Activated CD4-positive, alpha-beta memory T cell treated with anti-CD3 and anti-CD28 coated beads, Interleukin-2, amount 10 ng/mL, durations not matched to agents 7 days and 5 days (primary cell): Measurements from ENCODE around the gene TNFRSF25. TPM values are rescaled to one million over a fixed set of nuclear protein-coding genes. Genes with fewer than 3 reads are reported as not detected.

Source experiments
- CTCF ChIA-PET: fragments of 350-600 bp; sonication (Branson Sonifier 250); formaldehyde crosslinking; loops from one replicate; lab custom pipeline; 2021; ENCODE audit warnings: antibody characterized with exemption, inconsistent platforms; lab: Charles Lee
- POLR2A ChIA-PET: fragments of 350-600 bp; sonication (Branson Sonifier 250); formaldehyde crosslinking; loops from one replicate; lab custom pipeline; 2021; ENCODE audit warnings: antibody characterized with exemption; lab: Charles Lee
- DNase-seq: peaks from one replicate; pipeline ENCODE4 v3.0.0-alpha.2; 2020
- H3K27ac Mint-ChIP-seq: one replicate; pipeline ENCODE4 v1.8.0; 2021; ENCODE audit warnings: mild to moderate bottlenecking, mixed read lengths
- H3K27me3 Mint-ChIP-seq: one replicate; pipeline ENCODE4 v1.8.0; 2021; ENCODE audit warnings: mixed read lengths
- H3K36me3 Mint-ChIP-seq: one replicate; pipeline ENCODE4 v1.8.0; 2021; ENCODE audit warnings: low read depth, mixed read lengths
- H3K4me1 Mint-ChIP-seq: one replicate; pipeline ENCODE4 v1.8.0; 2021; ENCODE audit warnings: mixed read lengths
- H3K4me3 Mint-ChIP-seq: one replicate; pipeline ENCODE4 v1.8.0; 2021; ENCODE audit warnings: mild to moderate bottlenecking, mixed read lengths
- H3K9me3 Mint-ChIP-seq: one replicate; pipeline ENCODE4 v1.8.0; 2021; ENCODE audit warnings: mixed read lengths
- total RNA-seq, 2 experiments: library from RNA; stranded (reverse); gene quantifications; one replicate each; pipeline ENCODE4 v1.2.3, GENCODE V29; 2021

Gene TNFRSF25, protein sequence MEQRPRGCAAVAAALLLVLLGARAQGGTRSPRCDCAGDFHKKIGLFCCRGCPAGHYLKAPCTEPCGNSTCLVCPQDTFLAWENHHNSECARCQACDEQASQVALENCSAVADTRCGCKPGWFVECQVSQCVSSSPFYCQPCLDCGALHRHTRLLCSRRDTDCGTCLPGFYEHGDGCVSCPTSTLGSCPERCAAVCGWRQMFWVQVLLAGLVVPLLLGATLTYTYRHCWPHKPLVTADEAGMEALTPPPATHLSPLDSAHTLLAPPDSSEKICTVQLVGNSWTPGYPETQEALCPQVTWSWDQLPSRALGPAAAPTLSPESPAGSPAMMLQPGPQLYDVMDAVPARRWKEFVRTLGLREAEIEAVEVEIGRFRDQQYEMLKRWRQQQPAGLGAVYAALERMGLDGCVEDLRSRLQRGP
- 10 to 100 TPM; 82.9 to 85.1 TPM for total RNA-seq

- H3K9me3 Mint-ChIP-seq = no peaks in the 10 kb centered on the region
- H3K4me3 Mint-ChIP-seq = peak within 1 kb of the TSS; percentile 96
- ChIA-PET CTCF (interaction anchor here (0.7 to 2.3 kb wide), 6 partner anchors 9 to 220 kb away, joined by 3 to 6 read pairs (median 4); partner anchors contain the start of genes NOL9 and TAS1R1), POLR2A (interaction anchor here (0.6 to 1.7 kb wide), 4 partner anchors 12 to 135 kb away, joined by 3 to 6 read pairs (median 3); partner anchors contain the start of gene ZBTB48)
- H3K27me3 Mint-ChIP-seq = no peaks in the 10 kb centered on the region
- peaks cover 32% of the 10 kb centered on the region for H3K36me3 Mint-ChIP-seq
- peak; percentile 65 for DNase-seq
- peak within 1 kb of the TSS; percentile 84 for H3K27ac Mint-ChIP-seq
- peaks cover 35% of the 10 kb centered on the region for H3K4me1 Mint-ChIP-seq
These were observed at the start of gene TNFRSF25 for GRCh38 chr1:6466023-6466422. TNFRSF25 (minus strand) TSS chr1:6466173; CDS start chr1:6466107, 66 bp downstream.

GRCh38 chr1:6515771-6516170 is 49.8 kb upstream of the TNFRSF25 start:
- Mint-ChIP-seq H3K4me3 (no peak overlapping the region), H3K27me3 (no peaks in the 10 kb centered on the region), H3K27ac (no peak overlapping the region), H3K4me1 (no peaks in the 10 kb centered on the region), H3K9me3 (no peaks in the 10 kb centered on the region), H3K36me3 (no peaks in the 10 kb centered on the region)
- ChIA-PET CTCF (interaction anchor here (1.4 kb wide), 1 partner anchor 9 kb away, joined by 3 read pairs; no protein-coding TSS in a partner anchor), POLR2A (no interaction called here)
- DNase-seq = no peak

DNA sequence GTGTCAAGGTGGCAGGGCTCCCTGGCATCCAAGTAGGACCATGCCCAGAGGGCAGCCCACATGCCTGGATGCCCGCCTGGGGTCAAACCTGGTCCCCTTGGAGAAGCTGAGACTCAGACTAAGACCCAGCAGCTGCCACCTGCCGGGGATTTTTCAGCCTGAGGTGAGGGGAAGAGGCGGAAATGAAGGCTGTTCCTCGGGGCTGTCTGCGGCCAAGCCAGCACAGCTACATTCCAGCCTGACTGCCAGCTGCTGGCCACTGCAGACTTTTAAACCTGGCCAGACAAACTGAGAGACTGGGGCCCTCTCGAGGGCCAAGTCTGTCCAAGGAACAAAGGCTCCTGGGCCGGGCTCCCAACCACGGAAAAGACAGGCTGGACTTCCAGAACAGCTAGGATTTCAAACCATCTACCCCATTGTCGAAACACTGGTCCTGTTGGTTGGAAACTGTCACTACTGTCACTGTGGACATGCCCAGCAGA is 47.4 kb upstream of the TNFRSF25 start:
- Mint-ChIP-seq H3K36me3 (no peaks in the 10 kb centered on the region), H3K9me3 (no peaks in the 10 kb centered on the region), H3K4me3 (no peak overlapping the region), H3K4me1 (no peaks in the 10 kb centered on the region), H3K27ac (no peak overlapping the region), H3K27me3 (no peaks in the 10 kb centered on the region)
- POLR2A ChIA-PET = interaction anchor here (2.0 kb wide), 1 partner anchor 40 kb away, joined by 5 read pairs; no protein-coding TSS in a partner anchor
- CTCF ChIA-PET = no interaction called here
- no peak for DNase-seq

- Mint-ChIP-seq H3K4me1 (no peaks in the 10 kb centered on the region), H3K4me3 (no peak overlapping the region), H3K27ac (no peak overlapping the region), H3K9me3 (no peaks in the 10 kb centered on the region), H3K36me3 (no peaks in the 10 kb centered on the region), H3K27me3 (no peaks in the 10 kb centered on the region)
- POLR2A ChIA-PET = no interaction called here
- no peak for DNase-seq
- CTCF ChIA-PET = interaction anchor here (0.8 to 1.4 kb wide), 2 partner anchors 9 to 11 kb away, joined by 3 to 4 read pairs; no protein-coding TSS in a partner anchor
These were observed 46.9 kb upstream of the TNFRSF25 start for GRCh38 chr1:6512908-6513280.

GRCh38 chr1:6512245-6512907 is 46.4 kb upstream of the TNFRSF25 start:
- ChIA-PET CTCF (interaction anchor here (0.8 to 1.4 kb wide), 2 partner anchors 10 to 11 kb away, joined by 3 to 4 read pairs; no protein-coding TSS in a partner anchor), POLR2A (no interaction called here)
- H3K27me3 Mint-ChIP-seq = no peaks in the 10 kb centered on the region
- no peak overlapping the region for H3K4me3 Mint-ChIP-seq
- H3K27ac Mint-ChIP-seq = no peak overlapping the region
- H3K4me1 Mint-ChIP-seq = no peaks in the 10 kb centered on the region
- DNase-seq = no peak
- no peaks in the 10 kb centered on the region for H3K36me3 Mint-ChIP-seq
- H3K9me3 Mint-ChIP-seq = no peaks in the 10 kb centered on the region

- Mint-ChIP-seq H3K36me3 (no peaks in the 10 kb centered on the region), H3K4me1 (no peaks in the 10 kb centered on the region), H3K27me3 (no peaks in the 10 kb centered on the region), H3K27ac (no peak overlapping the region), H3K4me3 (no peak overlapping the region), H3K9me3 (no peaks in the 10 kb centered on the region)
- DNase-seq = no peak
- POLR2A ChIA-PET = no interaction called here
- CTCF ChIA-PET = interaction anchor here (1.4 kb wide), 1 partner anchor 12 kb away, joined by 4 read pairs; no protein-coding TSS in a partner anchor
These were observed 45.7 kb upstream of the TNFRSF25 start for GRCh38 chr1:6511561-6512244.

GRCh38 chr1:6511056-6511455 is 45.1 kb upstream of the TNFRSF25 start:
- ChIA-PET POLR2A (no interaction called here), CTCF (no interaction called here)
- H3K27ac Mint-ChIP-seq = no peak overlapping the region
- H3K4me1 Mint-ChIP-seq = no peaks in the 10 kb centered on the region
- no peaks in the 10 kb centered on the region for H3K36me3 Mint-ChIP-seq
- no peaks in the 10 kb centered on the region for H3K9me3 Mint-ChIP-seq
- no peak for DNase-seq
- no peaks in the 10 kb centered on the region for H3K27me3 Mint-ChIP-seq
- H3K4me3 Mint-ChIP-seq = no peak overlapping the region

GRCh38 chr1:6510493-6510892 is 44.5 kb upstream of the TNFRSF25 start:
- POLR2A ChIA-PET = no interaction called here
- no peaks in the 10 kb centered on the region for H3K36me3 Mint-ChIP-seq
- no peak overlapping the region for H3K27ac Mint-ChIP-seq
- no peaks in the 10 kb centered on the region for H3K4me1 Mint-ChIP-seq
- H3K27me3 Mint-ChIP-seq = no peaks in the 10 kb centered on the region
- no peak overlapping the region for H3K4me3 Mint-ChIP-seq
- CTCF ChIA-PET = interaction anchor here (1.1 kb wide), 1 partner anchor 24 kb away, joined by 3 read pairs; no protein-coding TSS in a partner anchor
- H3K9me3 Mint-ChIP-seq = no peaks in the 10 kb centered on the region
- no peak for DNase-seq

DNA sequence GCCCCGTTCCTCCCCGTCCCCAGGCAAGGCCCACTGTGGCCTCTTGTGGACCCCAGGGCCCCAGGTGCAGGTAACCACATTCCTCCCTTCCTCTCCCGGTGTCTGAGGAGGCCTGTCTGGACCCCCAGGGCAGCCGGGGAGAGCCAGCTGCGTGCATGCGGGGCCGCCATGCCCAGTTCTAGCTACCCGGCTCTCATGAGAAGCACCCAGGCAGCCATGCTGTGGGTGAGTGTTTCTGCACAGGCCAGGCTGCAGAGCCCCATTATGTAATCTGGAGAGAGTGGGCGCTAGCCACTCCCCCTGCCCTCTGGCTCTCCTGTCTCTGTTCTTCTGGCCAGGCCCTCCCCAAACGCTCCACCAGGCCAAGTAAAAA is 43.9 kb upstream of the TNFRSF25 start:
- ChIA-PET POLR2A (no interaction called here), CTCF (interaction anchor here (1.1 kb wide), 1 partner anchor 24 kb away, joined by 3 read pairs; no protein-coding TSS in a partner anchor)
- no peaks in the 10 kb centered on the region for H3K27me3 Mint-ChIP-seq
- H3K4me1 Mint-ChIP-seq = no peaks in the 10 kb centered on the region
- no peaks in the 10 kb centered on the region for H3K9me3 Mint-ChIP-seq
- no peak for DNase-seq
- H3K4me3 Mint-ChIP-seq = no peak overlapping the region
- H3K27ac Mint-ChIP-seq = no peak overlapping the region
- H3K36me3 Mint-ChIP-seq = no peaks in the 10 kb centered on the region

GRCh38 chr1:6509220-6509918 is 43.4 kb upstream of the TNFRSF25 start:
- no peaks in the 10 kb centered on the region for H3K36me3 Mint-ChIP-seq
- no peak overlapping the region for H3K4me3 Mint-ChIP-seq
- no peaks in the 10 kb centered on the region for H3K4me1 Mint-ChIP-seq
- ChIA-PET POLR2A (no interaction called here), CTCF (interaction anchor here (1.1 kb wide), 1 partner anchor 23 kb away, joined by 3 read pairs; no protein-coding TSS in a partner anchor)
- H3K9me3 Mint-ChIP-seq = no peaks in the 10 kb centered on the region
- H3K27ac Mint-ChIP-seq = no peak overlapping the region
- H3K27me3 Mint-ChIP-seq = no peaks in the 10 kb centered on the region
- DNase-seq = no peak

DNA sequence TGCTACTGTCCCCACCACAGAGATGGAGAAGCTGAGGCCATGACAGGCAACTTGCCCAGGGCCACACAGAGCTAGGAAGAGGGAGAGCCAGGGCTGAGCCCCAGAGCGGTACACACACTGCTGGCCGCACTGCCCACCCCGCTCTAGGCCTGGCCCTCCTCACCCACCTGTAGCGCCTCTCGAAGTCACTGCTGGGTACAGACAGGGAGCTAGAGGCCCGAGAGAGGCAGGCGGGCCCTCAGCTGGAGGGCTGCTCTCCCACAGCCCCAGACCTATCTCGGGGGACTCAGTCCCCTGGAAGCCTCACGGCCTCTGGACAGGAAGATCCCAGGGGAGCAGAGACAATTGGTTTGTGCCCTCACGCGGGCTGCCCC is 42.8 kb upstream of the TNFRSF25 start:
- no peak for DNase-seq
- no peak overlapping the region for H3K4me3 Mint-ChIP-seq
- no peak overlapping the region for H3K27ac Mint-ChIP-seq
- no peaks in the 10 kb centered on the region for H3K27me3 Mint-ChIP-seq
- H3K36me3 Mint-ChIP-seq = no peaks in the 10 kb centered on the region
- no peaks in the 10 kb centered on the region for H3K4me1 Mint-ChIP-seq
- no peaks in the 10 kb centered on the region for H3K9me3 Mint-ChIP-seq
- ChIA-PET POLR2A (no interaction called here), CTCF (no interaction called here)

DNA sequence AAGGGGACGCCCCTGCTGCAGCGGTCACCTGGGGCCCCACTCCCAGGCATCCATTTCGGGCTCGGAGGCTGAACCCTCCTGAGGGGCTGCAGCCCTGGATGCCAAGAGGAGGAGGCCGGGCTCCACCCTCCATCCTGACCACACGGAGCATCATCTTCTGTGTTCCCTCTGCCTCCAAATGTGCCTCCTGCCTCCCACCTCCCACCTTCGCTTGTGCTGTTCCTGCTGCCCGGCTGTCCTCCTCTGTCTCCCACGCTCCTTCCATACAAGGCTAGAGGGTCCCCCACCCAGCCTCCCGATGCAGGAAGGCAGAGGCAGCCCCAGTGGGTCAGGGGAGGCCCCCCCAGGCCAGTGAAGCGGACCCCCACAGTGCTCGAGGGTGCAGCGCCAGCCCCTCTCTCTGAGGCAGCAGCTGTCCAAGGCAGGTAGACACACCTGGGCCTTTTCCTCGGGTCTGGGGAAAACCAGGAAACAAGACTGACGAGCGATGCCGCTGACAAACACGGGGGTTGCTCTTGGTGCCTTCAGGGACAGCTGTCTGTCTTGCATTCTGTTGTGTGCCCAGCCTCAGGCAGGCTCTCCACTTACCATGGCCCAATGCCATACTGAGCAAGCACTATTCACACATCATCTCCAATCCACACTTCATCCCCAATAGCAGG is 42.3 kb upstream of the TNFRSF25 start:
- no peak overlapping the region for H3K4me3 Mint-ChIP-seq
- H3K9me3 Mint-ChIP-seq = no peaks in the 10 kb centered on the region
- H3K27me3 Mint-ChIP-seq = no peaks in the 10 kb centered on the region
- ChIA-PET POLR2A (no interaction called here), CTCF (no interaction called here)
- no peak overlapping the region for H3K27ac Mint-ChIP-seq
- no peaks in the 10 kb centered on the region for H3K36me3 Mint-ChIP-seq
- no peak for DNase-seq
- no peaks in the 10 kb centered on the region for H3K4me1 Mint-ChIP-seq
